LoVo (cell line): ENCODE measurements around the gene CHEK2.
"Not testable (repeated sequence)": the region's sequence is repeated elsewhere in the genome, so short reads cannot be mapped to it uniquely, and the experiment has no call there.

Experiments
- DNase-seq: peaks from one replicate; pipeline ENCODE4 v3.0.0-alpha.2; 2016; ENCODE audit warnings: low spot score

The CHEK2 gene

DNA sequence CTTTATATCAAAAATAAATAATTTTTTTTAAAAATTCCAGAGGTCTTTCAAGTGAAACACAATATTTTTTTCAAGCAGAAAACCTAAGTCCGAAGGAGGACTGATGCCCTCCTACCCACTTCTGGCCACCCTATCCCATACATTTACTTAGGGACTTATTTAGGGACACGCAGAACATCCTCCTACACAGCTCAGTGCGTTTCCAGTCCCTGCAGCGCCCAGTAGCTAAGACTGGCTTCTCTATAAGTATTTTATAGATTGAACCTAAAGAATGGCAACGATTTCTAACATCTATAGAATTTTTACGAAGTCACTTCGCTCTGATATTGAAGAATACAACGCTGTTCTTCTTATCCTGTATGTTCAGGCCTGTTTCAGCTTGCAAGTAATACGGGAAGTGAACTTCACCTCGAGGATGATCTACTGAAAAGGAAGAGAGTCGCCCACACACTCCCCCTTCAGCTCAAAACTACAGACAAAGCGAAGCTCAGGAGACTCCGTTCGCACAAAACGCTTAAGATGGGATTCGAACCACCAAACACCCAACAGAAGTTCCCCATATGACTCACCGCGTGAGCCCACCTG is 328 bp downstream of the CHEK2 start:
- DNase-seq: no peak

DNA sequence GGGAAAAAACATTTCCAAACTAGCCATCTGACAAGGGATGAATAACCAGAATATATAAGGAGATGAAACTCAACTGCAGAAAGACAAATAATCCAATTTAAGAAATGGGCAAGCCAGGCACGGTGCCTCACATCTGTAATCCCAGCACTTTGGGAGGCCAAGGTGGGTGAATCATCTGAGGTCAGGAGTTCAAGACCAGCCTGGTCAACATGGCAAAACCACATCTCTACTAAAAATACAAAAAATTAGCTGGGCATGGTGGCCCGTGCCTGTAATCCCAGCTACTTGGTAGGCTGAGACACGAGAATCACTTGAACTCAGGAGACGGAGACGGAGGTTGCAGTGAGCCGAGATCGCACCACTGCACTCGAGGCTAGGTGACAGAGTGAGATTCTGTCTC is 2.7 kb downstream of the CHEK2 start:
- not testable (repeated sequence) for DNase-seq

DNA sequence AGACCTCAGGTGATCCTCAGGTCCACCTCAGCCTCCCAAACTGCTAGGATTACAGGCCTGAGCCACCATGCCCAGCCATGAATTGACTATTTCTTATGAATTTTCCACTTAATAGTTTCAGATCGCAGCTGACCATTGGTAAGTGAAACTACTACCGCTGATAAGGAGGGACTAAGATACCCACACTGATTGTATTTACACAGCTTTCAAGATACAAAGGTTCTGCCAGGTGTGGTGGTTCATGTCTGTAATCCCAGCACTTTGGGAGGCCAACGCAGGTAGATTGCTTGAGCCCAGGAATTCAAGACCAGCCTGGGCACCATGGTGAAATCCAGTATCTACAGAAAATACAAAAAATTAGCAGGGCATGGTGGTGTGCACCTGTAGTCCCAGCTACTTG is 3.9 kb downstream of the CHEK2 start:
- no peak for DNase-seq

DNA sequence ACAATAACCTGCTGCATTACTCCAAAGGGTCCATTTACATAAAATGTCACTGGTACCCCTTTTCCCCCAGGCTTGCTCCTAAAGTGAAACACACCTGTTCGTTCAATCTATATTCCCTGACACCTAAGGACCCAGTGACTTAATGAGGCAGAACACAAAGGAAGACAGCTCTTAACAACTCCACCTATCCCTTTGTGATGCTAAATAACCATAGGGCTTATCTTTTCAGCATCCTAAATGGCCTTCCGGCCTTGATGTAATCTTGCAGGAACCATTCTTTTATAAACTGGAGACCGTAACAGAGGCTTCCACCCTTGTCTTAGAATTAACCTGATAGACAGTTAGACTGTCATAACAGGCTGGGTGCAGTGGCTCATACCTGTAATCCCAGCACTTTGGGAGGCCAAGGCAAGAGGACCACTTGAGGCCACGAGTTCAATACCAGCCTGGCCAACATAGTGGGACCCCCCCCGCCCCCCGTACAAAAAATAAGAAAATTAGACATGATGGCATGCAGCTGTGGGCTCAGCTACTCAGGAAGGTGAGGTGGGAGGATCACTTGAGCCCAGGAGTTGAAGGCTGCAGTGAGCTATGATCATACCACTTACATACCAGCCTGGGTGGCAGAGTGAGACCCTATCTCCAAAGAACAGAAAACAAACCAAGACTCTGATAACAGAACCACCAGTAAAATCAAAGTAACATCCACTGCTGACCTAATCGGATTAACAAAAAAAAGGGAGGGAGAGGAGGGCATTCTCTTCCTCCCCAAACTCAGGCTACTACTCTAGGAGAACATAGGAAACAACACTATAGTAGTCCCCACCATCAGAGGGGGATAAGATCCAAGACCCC is 5.1 kb downstream of the CHEK2 start:
- no peak for DNase-seq

DNA sequence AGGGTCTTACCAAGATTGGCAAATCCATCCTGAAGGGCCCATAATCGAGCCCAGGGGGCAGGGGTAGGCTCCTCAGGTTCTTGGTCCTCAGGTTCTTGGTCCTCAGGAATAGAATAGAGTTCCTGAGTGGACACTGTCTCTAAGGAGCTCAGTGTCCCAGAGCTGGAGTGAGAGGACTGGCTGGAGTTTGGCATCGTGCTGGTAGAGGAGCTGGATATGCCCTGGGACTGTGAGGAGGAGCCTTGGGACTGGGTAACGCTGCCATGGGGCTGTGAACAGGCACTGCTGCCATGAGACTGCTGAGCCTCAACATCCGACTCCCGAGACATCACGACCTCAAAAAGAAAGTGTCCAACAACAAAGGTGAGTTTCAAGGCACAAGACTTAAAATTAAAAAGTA is 7.2 kb downstream of the CHEK2 start:
- no peak for DNase-seq

DNA sequence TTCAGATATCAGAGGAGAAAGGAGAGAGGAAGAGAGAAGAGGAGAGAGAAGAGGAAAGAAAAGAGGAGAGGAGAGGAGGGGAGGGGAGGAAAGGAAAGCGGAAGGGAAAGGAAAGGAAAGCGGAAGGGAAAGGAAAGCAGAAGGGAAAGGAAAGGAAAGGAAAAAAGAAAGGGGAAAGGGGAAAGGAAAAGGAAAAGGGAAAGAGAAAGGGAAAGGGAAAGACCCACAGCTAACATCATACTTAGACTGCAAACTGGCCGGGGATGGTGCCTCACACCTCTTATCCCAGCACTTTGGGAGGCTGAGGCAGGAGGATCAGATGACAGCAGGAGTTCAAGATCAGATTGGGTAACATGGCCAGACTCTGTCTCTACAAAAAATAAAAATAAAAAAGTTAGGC is 11.4 kb downstream of the CHEK2 start:
- no peak for DNase-seq

DNA sequence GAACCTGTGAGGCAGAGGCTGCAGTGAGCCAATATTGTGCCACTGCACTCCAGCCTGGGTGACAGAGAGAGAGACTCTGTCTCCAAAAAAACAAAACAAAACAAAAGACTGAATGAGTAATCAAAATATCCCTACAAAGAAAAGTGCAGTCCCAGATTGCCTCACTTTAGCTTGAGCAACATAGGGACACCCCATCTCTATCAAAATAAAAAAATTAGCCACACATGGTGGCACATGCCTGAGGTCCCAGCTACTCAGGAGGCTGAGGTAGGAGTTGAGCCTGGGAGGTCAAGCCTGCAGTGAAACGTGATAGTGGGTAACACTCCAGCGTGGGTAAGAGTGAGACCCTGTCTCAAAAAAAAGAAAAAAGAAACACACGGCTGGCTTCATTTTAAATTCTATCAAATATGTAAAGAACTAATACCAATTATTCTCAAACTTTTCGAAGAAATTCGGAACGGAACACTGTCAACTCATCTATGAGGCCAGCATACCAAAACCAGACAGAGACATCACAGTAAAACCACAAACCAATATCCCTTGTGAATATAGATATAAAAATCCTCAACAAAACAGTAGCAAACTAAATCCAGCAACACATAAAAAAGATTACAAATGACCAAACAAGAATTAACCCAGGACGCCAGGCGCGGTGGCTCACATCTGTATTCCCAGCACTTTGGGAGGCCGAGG is 12.9 kb downstream of the CHEK2 start:
- no peak for DNase-seq

DNA sequence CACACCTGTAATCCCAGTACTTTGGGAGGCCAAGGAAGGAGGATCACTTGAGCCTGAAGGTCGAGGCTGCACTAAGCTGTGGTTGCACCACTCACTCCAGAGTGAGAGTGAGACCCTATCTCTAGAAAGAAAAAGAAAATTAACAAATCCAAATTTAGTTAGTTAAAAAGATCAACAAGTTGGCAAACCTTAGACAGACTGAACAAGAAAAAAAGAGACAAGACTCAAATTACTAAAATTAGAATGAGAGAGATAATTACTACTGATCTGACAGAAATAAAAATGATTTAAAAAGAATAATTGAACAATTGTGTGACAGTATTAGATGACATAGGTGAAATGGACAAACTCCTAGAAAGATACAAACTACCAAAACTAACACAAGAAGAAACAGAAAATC is 13.6 kb downstream of the CHEK2 start:
- DNase-seq: no peak

DNA sequence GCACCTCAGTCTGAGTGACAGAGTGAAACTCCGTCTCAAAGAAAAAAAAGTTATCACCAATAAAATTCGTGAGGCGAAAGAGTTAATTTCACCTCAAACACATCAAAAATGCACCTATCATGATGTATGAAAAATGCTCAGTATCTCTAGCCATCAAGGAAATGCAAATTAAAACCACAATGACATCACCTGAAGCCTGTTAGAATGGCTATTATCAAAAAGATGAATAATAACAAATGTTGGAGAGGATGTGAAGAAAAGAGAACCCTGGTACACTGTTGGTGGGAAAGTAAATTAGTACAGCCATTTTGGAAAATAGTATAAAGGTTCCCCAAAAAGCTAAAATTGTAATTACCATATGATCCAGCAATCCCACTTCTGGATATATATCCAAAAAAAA is 23.6 kb downstream of the CHEK2 start:
- no peak for DNase-seq

DNA sequence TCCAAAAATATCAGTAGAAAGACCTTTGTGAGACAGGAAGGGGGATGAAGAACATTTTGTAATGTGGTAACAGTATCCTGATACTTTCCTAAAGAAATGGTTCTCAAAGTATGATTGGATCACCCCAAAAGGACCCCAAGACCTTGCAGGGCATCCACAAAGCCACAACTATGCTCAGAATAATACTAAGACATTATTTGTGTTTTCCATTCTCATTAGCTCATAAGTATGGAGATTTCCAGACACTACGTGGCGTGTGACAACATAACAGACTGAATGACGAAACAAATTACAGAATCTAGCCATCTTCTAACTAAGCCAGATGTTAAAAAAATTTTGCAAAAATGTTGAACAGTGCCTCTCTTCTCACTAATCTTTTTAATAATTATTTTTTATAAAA is 24.9 kb downstream of the CHEK2 start:
- DNase-seq: no peak

DNA sequence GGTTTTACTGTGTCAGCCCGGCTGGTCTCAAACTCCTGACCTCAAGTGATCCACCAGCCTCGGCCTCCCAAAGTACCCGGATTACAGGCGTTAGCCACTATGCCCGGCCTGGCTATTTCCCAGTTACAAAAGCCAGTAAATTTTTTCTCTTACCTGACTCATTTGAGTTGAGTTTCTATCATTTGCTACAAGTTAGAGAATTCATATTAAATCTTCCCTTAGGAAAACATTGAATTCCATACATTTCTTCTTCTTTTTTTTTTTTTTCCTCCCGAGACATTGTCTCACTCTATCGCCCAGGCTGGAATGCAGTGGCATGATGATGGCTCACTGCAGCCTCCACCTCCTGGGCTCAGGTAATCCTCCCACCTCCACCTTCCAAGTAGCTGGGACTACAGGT is 26.0 kb downstream of the CHEK2 start:
- no peak for DNase-seq

DNA sequence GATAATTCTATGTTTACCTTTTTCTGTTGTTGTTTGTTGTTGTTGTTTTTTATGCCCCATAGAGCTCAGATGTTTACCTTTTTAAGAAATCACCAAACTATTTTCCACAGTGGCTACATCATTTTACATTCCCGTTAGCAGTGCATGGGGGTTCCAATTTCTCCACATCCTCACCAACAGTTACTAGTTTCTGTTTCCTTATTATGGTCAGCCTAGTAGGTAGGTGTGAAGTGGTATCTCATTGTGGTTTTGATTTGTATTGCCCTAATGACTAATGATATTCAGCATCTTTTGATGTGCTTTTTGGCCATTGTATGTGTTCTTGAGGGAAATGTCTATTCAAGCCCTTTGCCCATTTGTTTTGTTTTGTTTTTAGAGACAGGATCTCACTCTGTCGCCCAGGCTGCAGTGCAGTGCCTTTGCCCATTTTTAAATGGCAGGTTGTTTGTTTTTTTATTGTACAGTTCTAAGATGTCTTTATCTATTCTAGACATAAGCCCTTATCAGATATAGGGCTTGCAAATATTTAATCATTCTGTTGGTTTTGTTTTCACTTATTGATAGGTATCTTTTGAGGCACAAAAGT is 27.5 kb downstream of the CHEK2 start:
- no peak for DNase-seq

DNA sequence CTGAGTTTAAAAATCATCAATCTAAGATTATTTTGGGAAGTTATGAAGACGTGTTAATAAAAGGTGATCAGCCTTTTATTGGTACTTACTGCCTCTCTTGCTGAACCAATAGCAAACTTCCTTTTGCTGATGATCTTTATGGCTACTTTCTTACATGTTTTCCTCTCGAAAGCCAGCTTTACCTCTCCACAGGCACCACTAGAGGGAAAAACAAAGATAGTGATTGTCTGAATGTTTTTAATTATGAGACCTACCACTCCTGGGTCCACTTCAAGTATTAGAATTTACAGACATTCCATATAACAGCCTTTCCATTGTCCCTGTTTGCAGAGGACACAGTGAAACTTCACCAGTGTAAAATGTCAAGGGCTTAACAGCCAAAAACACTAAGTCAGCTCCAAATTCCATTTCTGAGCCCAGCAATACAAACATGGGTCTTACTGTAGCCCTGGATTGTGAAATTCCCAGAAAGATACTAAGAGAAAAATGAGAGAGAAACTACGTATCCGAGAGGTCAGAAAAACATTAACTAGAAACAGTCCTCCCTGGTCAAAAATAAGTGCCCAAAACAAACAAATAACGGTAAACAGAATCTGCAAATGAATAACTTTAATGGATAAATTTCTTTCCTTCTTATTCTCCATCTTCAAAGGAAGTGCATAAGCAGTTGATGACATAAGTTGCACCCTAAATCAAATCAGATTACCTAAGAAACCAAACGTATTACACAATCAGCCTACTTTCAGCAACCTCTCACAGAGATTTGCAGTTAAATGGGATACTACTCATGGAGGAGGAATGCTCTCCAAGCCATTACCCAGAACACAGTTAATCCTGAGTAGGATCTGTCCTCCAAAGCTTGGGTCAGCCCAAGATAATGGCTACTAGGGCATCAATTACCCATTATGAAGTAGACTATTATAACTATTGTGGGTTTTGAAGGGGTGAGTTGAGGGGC is 29.5 kb downstream of the CHEK2 start:
- peak; percentile 19 for DNase-seq

DNA sequence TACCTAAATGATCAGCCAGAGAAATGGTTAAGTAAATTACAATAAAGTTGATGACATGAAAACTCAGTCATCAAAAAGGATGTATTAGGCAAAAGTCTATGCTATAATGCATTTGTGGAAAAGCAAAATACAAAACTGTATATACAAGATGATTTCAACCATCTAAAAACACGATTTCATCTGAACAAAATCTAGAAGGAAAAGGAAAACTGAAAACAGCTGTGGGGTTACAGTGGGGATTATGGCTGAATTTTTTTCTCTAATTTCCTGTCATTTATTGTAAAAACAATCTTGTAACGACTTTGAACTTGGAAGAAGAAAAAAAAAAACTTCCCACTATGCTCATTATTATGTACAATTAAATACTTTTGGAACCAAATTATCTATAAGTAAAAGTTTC is 30.3 kb downstream of the CHEK2 start:
- no peak for DNase-seq

DNA sequence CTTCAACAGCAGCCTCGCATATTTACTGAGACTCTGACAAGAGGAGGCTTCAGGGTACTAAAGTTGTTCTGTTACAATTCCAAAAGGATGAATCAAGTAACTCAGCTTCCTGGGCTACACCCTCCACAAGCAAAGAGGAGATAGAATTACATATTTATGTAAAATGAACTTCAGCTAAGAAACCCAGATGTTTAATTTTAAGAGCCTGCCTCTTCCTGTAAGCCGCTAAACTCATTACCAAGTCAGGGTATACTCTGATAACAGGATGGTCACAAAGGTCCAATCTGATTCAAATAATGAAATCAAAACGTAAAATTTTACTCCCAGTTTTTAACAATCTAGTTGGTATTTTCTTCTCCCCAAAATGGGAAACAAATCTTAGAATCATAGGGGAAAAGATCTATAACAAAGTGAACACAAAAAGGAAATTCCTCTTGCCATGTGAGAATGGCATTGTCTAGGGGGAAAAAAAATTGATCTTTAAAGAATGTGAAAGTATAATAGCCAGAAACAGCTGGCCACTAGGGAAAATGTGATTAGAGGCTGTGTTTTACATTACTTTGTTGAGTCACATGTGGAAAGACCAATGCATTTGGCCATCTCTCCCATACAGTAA is 30.9 kb downstream of the CHEK2 start:
- DNase-seq: no peak

DNA sequence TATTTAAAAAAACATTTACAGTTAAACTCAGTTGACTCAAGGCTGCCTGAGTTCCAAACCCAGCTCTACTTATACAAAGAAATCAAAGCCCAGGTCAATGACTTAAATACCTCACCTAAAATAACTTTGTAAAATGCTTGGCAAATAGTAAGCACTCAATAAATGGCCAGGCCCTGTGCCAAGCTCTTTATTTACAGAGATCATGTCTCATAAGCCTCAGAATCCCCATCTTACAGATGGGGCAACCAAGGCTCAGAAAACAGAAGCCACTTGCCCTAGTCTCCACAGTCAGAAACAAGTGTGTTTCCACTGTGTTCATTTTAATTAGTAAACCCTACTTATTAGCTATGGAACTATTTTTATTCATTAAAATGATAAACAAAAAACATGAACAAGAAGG is 31.5 kb downstream of the CHEK2 start:
- DNase-seq: no peak

DNA sequence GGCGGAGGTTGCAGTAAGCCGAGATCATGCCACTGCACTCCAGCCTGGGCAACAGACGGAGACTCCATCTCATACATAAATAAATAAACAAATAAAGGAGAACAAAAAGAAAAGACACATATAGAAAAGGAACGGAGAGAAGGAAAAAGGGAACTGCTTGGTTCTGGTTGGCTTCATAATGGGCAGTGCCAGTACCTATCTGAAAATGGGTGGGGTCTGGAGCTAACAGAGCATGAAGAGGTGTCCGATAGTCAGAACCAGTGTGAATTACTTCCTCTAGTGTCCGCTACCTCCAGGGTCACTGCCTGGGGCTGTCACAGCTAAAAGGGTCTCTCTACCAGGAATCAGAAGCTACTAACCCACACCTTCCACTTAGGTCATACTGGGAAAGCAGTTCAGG is 34.8 kb downstream of the CHEK2 start:
- DNase-seq: no peak

DNA sequence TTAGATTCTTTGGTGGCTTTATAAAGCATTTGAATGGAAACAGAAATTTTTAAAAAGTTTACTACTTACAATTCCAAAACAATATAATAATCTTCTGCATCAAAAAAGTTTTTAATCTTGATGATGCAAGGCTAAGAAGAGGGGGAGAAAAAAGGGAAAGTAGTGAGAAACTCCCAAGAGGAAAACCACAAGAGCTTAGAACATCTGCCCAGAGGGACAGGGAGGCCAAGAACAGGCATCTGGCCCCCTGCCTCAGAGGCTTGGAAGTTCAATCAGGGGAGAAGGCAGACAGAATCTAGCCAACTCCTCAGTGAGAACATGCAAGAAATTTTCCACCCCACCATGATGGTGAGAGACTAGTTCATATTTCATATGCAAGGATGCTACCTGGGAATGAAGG is 38.2 kb downstream of the CHEK2 start:
- DNase-seq: no peak

DNA sequence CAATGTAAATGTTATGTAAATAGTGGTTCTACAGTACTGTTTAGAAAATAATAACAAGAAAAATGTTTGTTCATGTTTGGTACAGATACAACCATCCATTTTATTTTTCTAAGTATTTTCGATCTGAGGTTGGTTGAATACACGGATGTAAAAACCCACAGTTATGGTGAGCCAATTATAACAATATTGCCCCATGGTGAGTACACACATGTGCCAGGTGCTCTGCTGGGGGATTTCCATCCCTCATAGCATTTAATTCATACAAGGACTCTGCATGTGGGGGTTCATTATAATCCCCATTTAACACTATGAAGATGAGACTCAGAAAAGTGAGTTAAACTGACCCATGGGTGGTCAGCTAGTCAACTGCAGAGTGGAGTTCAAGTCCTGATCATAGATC is 38.7 kb downstream of the CHEK2 start:
- DNase-seq: no peak

DNA sequence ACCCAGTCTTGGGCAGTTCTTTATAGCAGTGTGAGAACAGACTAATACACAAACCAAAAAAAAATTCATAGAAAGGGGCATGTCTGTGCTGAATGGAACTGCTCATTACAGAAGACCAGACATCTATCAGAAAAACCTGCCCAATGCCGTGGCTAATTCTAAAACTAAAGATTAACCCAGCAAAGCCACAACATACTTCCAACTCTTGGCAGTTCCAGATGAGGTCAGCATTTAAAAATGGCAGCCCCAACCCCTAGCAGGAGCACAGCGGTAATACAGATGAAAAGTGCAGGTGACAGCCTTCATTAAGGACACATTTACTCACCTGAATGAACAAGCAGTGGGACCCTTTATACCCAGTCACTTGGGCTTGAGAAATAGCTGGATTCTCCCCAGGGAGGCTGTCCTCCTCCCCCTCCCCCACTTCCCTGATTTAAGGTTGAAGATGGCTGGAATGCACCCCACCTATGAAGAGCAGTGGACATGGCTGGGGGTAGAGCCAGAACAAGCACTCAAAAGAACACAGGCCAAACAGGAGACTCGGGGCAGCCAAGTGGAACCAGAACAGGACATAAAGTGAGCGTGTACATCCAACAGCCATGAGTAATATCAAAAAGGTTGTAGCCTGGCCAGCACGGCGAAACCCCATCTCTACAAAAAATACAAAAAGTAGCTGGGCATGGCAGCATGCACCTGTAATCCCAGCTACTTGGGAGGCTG is 48.4 kb downstream of the CHEK2 start:
- DNase-seq: not testable (repeated sequence)

DNA sequence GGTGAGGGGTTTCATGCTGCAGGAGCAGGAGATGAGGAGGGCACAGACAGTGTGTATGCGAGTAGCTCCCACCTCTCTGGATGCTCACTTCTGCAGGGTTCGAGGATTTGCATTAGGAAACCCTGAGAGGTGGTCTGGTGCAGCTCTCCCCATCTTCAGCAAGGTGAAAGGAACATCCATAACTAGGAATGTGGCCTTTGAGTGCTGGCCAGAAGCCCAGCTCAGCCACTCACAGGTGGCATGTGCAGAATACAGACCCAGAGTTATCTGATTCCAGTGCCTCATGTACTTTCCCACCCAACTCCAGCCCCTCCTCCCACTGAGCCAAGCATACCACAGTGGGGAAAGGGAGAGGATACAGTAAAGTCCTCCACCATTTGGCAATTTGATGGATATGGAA is 51.8 kb downstream of the CHEK2 start:
- not testable (repeated sequence) for DNase-seq
